Panc1 (cell line): ENCODE results near the gene INO80. TPM values are rescaled to one million over a fixed set of nuclear protein-coding genes. Genes with fewer than 3 reads are reported as not detected.

ENCODE experiments used
- ATAC-seq: fragments of 200-7000 bp; cut with Tn5 transposase; 2 replicates; pipeline ENCODE4 v1.9.1; 2020; ENCODE audit warnings: mild to moderate bottlenecking, moderate library complexity
- BruUV-seq: library from RNA; stranded (reverse); fragments of 400-500 nt; replicated peaks from 2 replicates; lab custom pipeline; 2021; lab: Mats Ljungman, UMichigan
- CTCF ChIA-PET: fragments of 300-600 bp; sonication (Branson Sonifier 250); formaldehyde crosslinking; loops from one replicate; lab custom pipeline; 2022; ENCODE audit warnings: antibody characterized with exemption; lab: Charles Lee
- POLR2A ChIA-PET: fragments of 300-600 bp; sonication (Branson Sonifier 250); formaldehyde crosslinking; loops from one replicate; lab custom pipeline; 2022; ENCODE audit warnings: antibody characterized with exemption; lab: Charles Lee
- DNase-seq: peaks from one replicate; pipeline ENCODE4 v3.0.0-alpha.2; 2010; ENCODE audit warnings: low read depth, low spot score
- H3K27ac ChIP-seq: 2 replicates; pipeline ENCODE4 v1.5.1; 2011; ENCODE audit warnings: mild to moderate bottlenecking, low read length, inconsistent platforms
- H3K27me3 ChIP-seq: fragments of 200-500 bp; sonication (Bioruptor generic); 2 replicates; pipeline ENCODE4 v1.6.0; 2014; ENCODE audit warnings: low read length, inconsistent platforms; ENCODE audit not compliant: control insufficient read depth, insufficient read depth
- H3K36me3 ChIP-seq: fragments of 200-500 bp; sonication (Bioruptor generic); 2 replicates; pipeline ENCODE4 v1.5.1; 2014; ENCODE audit warnings: inconsistent platforms, mild to moderate bottlenecking, low read length, moderate library complexity; ENCODE audit not compliant: control insufficient read depth, insufficient read depth
- H3K4me1 ChIP-seq: 2 replicates; pipeline ENCODE4 v1.5.1; 2011; ENCODE audit warnings: inconsistent platforms, mild to moderate bottlenecking, low read length, moderate library complexity; ENCODE audit not compliant: control insufficient read depth, insufficient read depth
- H3K4me3 ChIP-seq, 2 experiments: 2 replicates each; pipeline ENCODE4 v1.5.1; 2011 to 2012; ENCODE audit warnings: low read depth in 2 of 2, low read length in 2 of 2, mild to moderate bottlenecking in 2 of 2, inconsistent platforms in 1 of 2, moderate library complexity in 1 of 2
- H3K9me3 ChIP-seq: fragments of 200-500 bp; sonication (Bioruptor generic); 2 replicates; pipeline ENCODE4 v1.5.1; 2014; ENCODE audit warnings: low read depth, mild to moderate bottlenecking, inconsistent platforms, low read length, moderate library complexity; ENCODE audit not compliant: control insufficient read depth, insufficient read depth
- POLR2AphosphoS5 ChIP-seq: IDR thresholded peaks from 2 replicates; pipeline ENCODE4 v1.6.1; 2012; ENCODE audit warnings: mild to moderate bottlenecking, low read depth, low read length, moderate library complexity
- SIN3A ChIP-seq: IDR thresholded peaks from 2 replicates; pipeline ENCODE4 v1.6.1; 2012; ENCODE audit warnings: low read depth, mild to moderate bottlenecking, low read length, moderate library complexity, borderline replicate concordance; ENCODE audit not compliant: insufficient read depth
- TCF7L2 ChIP-seq: IDR thresholded peaks from 2 replicates; pipeline ENCODE4 v1.6.1; 2011; ENCODE audit warnings: mild to moderate bottlenecking, low read depth, low read length, inconsistent platforms
- in situ Hi-C: cut with HindIII; loops from 2 replicates; pipeline ENCODE4 v1.10.0; 2016; ENCODE audit warnings: low sequenced_read_pairs, low pct_unique_long_range_greater_than_20kb
- intact Hi-C: fragments of 100-400 bp; cut with micrococcal nuclease; formaldehyde crosslinking; loops from one replicate; pipeline ENCODE4 v1.10.0; 2022; ENCODE audit not compliant: unreplicated experiment
- total RNA-seq: library from RNA; stranded (reverse); gene quantifications from one replicate; pipeline ENCODE4 v1.2.1, GENCODE V29; 2021; ENCODE audit not compliant: unreplicated experiment
- TF ChIP-seq, protein P1 (sequence below), 2 experiments: IDR thresholded peaks; 2 replicates each; pipeline ENCODE4 v1.6.1; 2011 to 2012; ENCODE audit warnings: low read depth in 2 of 2, control low read depth in 1 of 2, low read length in 1 of 2, mild to moderate bottlenecking in 1 of 2, moderate library complexity in 1 of 2; ENCODE audit not compliant: insufficient read depth in 1 of 2
- TF ChIP-seq, protein P2 (sequence below): fragments of 450-650 bp; IDR thresholded peaks from 2 replicates; pipeline ENCODE4 v1.5.1; 2017; ENCODE audit warnings: mild to moderate bottlenecking

Gene INO80
- total RNA-seq, 1 experiment from 2014 or later = 26.2 TPM

DNA sequence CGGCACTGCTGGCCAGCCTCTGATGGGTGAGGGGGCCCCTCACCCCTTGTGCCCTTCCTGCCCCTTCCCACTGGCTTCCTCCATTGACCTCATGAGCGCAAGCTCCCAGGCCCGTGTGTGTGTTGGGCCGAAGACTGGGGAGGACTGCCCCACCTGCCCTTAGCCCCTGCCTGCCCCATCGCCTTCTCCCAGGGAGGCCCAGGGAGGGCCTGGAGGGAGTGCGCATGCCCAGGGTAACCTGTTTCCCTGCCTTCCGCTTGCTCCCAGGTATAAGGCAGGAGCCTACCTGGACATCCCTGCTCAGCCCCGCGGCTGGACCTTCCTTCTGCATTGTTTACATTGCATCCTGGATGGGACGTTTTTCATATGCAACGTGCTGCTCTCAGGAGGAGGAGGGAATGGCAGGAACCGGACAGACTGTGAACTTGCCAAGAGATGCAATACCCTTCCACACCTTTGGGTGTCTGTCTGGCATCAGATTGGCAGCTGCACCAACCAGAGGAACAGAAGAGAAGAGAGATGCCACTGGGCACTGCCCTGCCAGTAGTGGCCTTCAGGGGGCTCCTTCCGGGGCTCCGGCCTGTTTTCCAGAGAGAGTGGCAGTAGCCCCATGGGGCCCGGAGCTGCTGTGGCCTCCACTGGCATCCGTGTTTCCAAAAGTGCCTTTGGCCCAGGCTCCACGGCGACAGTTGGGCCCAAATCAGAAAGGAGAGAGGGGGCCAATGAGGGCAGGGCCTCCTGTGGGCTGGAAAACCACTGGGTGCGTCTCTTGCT lies 178.1 kb downstream of the INO80 start:
- no peak overlapping the region for H3K4me3 ChIP-seq
- H3K27ac ChIP-seq = no peak overlapping the region
- BruUV-seq = no TSS peak
- POLR2A ChIA-PET = interaction anchor here (0.5 kb wide), 1 partner anchor 70 kb away, joined by 3 read pairs; no protein-coding TSS in a partner anchor
- DNase-seq = no peak
- H3K27me3 ChIP-seq = no peaks in the 10 kb centered on the region
- in situ Hi-C loops (no loop called here), intact Hi-C loops (no loop called here)
- TF ChIP-seq, protein P1, sequence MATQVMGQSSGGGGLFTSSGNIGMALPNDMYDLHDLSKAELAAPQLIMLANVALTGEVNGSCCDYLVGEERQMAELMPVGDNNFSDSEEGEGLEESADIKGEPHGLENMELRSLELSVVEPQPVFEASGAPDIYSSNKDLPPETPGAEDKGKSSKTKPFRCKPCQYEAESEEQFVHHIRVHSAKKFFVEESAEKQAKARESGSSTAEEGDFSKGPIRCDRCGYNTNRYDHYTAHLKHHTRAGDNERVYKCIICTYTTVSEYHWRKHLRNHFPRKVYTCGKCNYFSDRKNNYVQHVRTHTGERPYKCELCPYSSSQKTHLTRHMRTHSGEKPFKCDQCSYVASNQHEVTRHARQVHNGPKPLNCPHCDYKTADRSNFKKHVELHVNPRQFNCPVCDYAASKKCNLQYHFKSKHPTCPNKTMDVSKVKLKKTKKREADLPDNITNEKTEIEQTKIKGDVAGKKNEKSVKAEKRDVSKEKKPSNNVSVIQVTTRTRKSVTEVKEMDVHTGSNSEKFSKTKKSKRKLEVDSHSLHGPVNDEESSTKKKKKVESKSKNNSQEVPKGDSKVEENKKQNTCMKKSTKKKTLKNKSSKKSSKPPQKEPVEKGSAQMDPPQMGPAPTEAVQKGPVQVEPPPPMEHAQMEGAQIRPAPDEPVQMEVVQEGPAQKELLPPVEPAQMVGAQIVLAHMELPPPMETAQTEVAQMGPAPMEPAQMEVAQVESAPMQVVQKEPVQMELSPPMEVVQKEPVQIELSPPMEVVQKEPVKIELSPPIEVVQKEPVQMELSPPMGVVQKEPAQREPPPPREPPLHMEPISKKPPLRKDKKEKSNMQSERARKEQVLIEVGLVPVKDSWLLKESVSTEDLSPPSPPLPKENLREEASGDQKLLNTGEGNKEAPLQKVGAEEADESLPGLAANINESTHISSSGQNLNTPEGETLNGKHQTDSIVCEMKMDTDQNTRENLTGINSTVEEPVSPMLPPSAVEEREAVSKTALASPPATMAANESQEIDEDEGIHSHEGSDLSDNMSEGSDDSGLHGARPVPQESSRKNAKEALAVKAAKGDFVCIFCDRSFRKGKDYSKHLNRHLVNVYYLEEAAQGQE (IDR thresholded peaks at IDR 0.05; ENCODE audit: insufficient read depth in 1 of 2, low read depth in 2 of 2, low read length in 1 of 2) = no peak
- no peak for TF ChIP-seq POLR2AphosphoS5
- TF ChIP-seq, protein P2, sequence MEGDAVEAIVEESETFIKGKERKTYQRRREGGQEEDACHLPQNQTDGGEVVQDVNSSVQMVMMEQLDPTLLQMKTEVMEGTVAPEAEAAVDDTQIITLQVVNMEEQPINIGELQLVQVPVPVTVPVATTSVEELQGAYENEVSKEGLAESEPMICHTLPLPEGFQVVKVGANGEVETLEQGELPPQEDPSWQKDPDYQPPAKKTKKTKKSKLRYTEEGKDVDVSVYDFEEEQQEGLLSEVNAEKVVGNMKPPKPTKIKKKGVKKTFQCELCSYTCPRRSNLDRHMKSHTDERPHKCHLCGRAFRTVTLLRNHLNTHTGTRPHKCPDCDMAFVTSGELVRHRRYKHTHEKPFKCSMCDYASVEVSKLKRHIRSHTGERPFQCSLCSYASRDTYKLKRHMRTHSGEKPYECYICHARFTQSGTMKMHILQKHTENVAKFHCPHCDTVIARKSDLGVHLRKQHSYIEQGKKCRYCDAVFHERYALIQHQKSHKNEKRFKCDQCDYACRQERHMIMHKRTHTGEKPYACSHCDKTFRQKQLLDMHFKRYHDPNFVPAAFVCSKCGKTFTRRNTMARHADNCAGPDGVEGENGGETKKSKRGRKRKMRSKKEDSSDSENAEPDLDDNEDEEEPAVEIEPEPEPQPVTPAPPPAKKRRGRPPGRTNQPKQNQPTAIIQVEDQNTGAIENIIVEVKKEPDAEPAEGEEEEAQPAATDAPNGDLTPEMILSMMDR = peak; percentile 74
- ATAC-seq = peak; percentile 49; the same call in 1 of the 2 replicates
- H3K9me3 ChIP-seq = no peaks in the 10 kb centered on the region
- CTCF ChIA-PET = interaction anchor here (0.6 kb wide), 1 partner anchor 33 kb away, joined by 4 read pairs; no protein-coding TSS in a partner anchor
- H3K36me3 ChIP-seq = no peaks in the 10 kb centered on the region
- peaks cover 19% of the 10 kb centered on the region for H3K4me1 ChIP-seq

DNA sequence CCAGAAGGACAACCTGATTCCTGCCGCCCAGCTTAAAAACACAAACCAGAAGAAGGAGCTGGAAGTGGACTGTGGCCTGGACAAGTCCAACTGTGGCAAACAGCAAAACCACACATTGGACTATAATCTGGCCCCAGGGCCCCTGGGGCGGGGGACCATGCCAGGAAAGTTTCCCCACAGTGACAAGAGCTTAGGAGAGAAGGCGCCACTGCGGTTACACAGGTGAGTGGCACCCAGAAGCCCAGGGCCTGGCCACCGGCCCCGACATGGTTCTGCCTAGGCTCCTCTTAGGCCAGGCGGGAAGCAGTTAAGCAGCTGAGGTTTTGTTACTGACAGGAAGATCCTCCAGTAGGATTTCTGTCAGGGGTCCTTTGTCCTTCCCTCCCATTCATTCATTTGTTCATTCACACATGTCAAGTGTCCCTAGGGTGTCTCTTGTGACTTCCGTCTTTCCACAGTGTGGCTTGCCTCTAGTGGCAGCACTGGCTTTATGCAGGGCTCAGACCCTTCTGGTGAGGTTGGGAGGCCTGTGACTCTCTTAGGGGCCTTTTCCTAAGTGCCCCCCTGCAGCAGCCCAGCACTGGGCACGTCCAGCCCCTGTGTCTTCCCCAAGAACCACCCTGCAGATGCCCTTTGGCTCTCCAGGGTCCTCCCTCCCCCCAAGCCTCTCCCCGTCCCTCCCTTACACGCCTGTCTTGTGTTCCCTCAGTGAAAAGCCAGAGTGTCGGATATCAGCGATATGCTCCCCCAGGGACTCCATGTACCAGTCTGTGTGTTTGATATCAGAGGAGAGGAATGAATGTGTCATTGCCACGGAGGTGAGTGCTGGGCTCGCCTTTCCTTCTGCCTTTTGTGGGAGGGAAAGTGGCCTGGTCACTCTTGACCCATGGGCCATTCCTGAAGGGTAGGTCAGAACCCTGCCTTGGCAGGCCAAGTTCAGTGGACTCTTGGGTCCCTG lies 179.1 kb downstream of the INO80 start:
- DNase-seq = no peak
- no peak for ATAC-seq
- Histone ChIP-seq H3K27ac (no peak overlapping the region), H3K36me3 (no peaks in the 10 kb centered on the region), H3K27me3 (no peaks in the 10 kb centered on the region), H3K4me3 (no peak overlapping the region), H3K4me1 (peaks cover 14% of the 10 kb centered on the region), H3K9me3 (no peaks in the 10 kb centered on the region)
- BruUV-seq = no TSS peak
- ChIA-PET CTCF (no interaction called here), POLR2A (interaction anchor here (0.5 kb wide), 1 partner anchor 134 kb away, joined by 4 read pairs; no protein-coding TSS in a partner anchor)
- intact Hi-C loops = no loop called here
- TF ChIP-seq SIN3A (no peak), TCF7L2 (no peak), POLR2AphosphoS5 (no peak)
- TF ChIP-seq, protein P2 = no peak
- TF ChIP-seq, protein P1 (IDR thresholded peaks at IDR 0.05; ENCODE audit: insufficient read depth in 1 of 2, low read depth in 2 of 2, low read length in 1 of 2) = no peak
- in situ Hi-C loops = no loop called here
